Measurements from ENCODE around the gene IFITM1.
"Not testable (repeated sequence)": the region's sequence is repeated elsewhere in the genome, so short reads cannot be mapped to it uniquely, and the experiment has no call there.

IFITM1 gene

DNA sequence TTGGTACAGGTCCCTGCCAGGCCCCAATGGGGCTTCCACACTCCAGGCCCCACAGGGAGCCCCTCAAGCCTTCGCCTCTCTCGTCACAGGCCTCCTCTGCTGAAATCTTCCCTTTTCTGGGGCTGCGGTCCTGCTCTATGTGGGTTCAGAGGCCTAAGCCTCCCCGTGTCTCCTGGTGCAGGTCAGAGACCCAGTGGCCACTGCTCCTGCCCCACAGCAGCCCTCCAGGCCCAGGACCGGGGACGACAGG, 12.7 kb downstream of the IFITM1 start:
- no peak for DNase-seq (ENCODE audit: low spot score)

DNA sequence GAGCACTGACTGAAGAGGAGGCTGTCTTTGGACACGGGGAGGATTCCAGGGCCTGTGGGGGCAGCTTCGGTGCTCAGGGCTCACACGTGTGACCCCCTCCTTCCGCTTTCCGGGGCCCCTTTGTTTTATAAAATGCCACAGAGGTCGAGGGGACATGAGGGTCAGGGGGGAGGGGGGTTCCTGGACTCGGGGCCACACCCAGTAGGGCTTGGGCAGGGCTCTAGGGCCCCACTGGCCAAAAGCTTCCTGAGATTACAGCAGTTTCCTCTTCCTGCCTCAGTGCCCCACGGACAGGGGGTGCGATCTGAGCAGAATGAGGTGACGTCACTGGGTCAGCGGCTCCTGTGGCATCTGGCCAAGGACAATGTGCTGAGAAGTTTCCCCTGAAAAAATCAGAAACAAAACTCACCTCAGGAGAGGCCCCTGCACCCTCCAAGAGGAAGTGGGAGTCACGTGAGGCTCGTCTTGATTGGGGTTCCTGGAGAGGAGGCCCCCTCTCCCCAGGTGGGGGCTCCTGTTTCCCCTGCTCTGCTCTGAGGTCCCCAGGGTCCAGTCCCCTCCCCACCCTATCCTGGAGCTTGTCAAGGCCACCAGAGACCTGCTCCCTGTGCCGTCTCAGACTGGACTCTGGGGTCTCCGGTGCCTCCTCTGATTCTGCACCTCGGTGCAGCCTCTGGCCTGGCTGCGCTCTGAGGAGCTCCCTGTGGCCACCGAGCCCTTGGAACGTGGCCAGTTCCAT, 13.2 kb downstream of the IFITM1 start:
- DNase-seq (ENCODE audit: low spot score): no peak

DNA sequence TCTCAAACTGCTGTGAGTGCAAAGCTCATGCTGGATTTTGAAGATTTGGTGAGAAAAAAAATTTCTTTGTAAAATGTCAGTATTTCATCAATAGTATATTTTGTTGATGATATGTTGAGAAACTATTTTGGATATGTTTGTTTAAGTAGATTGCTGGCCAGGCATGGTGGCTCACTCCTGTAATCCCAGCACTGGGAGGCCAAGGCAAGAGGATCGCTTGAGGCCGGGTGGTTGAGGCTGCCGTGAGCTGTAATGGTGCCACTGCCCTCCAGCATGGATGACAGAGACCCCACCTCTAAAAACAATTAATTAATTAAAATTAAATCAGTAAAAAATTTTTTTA, 13.7 kb downstream of the IFITM1 start:
- no peak for DNase-seq (ENCODE audit: low spot score)

DNA sequence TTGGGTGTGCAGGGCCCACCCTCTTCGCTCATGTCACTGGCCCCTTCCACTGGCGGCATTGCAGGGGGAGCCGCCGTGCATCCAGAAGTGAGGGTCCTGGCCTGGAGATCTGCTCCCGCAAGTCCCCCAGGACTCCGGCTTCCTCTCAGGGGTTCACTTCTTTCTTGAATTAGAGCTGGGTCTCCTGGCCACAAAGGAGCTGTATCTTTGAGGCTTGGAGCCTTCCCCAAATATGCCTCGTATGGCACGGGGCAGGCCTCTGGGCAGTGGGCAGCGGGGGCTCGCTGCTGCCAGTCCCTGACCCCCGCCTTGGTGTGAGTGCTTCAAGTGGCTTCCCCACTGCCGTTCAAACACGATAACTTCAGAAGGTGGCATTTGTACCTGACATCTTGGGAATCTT, 14.2 kb downstream of the IFITM1 start:
- no peak for DNase-seq (ENCODE audit: low spot score)

DNA sequence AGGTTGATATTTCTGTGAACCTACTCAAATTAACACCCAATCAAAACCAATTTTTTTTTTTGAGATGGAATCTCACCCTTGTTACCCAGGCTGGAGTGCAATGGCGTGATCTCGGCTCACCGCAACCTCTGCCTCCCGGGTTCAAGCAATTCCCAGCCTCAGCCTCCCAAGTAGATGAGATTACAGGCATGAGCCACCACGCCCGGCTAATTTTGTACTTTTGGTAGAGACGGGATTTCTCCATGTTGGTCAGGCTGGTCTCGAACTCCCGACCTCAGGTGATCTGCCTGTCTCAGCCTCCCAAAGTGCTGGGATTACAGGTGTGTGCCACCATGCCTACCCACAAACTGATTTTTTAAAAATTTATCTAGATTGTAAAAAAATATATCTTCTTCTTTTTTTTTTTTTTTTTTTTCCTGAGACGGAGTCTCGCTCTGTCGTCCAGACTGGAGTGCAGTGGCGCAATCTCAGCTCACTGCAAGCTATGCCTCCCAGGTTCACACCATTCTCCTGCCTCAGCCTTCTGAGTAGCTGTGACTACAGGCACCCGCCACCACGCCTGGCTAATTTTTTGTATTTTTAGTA, 14.8 kb downstream of the IFITM1 start:
- DNase-seq (ENCODE audit: low spot score): not testable (repeated sequence)

DNA sequence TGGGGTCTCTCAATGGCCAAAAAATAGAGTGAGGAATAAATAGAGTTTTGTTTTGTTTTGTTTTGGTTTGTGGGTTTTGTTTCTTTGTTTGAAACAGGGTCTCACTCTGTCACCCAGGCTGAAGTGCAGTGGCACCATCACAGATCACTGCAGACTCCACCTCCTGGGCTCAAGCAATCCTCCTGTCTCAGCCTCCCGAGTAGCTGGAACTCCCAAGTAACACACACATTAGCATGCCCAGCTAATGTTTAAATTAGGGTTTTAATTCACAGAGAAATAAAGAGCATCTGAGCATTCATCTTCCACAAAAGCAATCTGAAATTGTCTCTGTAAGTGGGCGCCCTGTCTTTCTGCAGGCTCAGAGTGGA, 16.0 kb downstream of the IFITM1 start:
- no peak for DNase-seq (ENCODE audit: low spot score)

DNA sequence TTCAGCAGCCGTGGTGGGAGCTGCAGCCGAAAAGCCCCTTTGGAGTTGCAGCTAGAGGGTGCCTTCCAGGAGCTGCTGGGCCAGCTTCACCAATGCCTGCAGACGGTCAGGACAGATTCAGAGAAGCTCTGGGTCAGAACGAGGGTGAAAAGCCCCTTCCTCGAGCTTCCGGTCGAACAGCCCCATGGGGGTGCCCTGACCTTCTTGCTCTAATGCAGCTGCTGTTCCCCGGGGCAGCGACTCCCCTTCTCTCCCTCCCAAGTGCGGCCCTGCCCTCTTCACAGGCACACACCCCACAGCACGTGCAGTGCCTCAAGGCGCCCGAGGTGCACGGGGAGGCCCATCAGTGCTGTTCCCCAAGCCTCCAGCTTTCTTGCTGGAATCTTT, 16.5 kb downstream of the IFITM1 start:
- no peak for DNase-seq (ENCODE audit: low spot score)

DNA sequence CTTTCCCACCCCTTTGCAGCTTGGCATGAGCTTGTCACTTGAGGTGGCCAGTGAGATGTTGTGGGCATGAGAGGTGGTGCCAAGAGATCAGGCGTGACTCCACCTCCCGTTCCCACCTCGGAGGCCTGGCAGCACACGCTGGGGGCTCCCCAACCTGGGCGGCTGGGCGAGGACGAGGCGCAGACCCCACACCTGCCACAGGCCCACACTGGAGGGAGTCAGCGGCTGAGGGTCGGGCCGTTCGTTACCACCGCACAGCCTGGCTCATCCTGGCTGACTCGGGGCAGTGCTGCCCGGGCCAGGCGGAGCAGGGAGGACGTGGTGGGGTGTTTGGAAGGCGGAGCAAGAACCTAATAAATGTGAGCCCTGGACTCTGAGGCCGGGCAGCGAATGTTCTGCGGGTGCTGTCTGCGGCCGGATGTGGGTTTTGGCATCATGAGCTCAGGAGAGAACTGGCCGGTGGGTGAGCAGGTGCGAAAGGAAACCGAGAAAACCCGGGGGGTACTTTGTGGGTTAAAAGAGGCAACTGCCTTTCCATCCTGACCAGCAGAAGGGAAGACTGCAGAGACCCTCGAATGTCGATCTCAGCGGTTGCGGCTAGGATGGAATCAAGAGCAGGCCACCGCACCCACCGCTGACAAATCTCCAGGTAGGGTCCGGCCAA, 17.0 kb downstream of the IFITM1 start:
- DNase-seq (ENCODE audit: low spot score): no peak

DNA sequence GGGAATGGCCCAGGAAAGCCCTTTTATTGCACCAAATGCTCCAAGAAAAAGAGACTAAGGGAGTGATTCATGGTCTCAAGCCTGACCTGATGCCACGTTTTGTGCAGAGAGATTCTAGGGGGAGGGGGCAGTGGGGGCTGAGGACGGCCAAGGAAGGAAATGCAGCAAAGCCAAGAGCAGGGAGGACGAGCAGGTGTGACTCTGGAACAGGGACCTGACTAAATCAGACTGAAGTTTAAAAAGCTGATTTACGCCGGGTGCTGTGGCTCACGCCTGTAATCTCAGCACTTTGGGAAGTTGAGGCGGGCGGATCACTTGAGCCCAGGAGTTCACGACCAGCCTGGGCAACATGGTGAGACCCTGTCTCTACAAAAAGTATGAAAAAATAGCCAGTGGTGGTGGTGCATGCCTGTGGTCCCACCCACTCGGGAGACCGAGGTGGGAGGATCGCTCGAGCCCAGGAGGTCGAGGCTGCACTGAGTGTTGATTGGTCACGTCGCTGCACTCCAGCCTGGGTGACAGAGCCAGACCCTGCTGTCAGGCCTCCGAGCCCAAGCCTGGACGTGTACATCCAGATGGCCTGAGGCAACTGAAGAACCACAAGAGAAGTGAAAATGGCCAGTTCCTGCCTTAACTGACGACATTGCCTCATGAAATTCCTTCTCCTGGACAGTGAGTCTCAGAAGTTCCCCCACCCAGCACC, 17.7 kb downstream of the IFITM1 start:
- no peak for DNase-seq (ENCODE audit: low spot score)

DNA sequence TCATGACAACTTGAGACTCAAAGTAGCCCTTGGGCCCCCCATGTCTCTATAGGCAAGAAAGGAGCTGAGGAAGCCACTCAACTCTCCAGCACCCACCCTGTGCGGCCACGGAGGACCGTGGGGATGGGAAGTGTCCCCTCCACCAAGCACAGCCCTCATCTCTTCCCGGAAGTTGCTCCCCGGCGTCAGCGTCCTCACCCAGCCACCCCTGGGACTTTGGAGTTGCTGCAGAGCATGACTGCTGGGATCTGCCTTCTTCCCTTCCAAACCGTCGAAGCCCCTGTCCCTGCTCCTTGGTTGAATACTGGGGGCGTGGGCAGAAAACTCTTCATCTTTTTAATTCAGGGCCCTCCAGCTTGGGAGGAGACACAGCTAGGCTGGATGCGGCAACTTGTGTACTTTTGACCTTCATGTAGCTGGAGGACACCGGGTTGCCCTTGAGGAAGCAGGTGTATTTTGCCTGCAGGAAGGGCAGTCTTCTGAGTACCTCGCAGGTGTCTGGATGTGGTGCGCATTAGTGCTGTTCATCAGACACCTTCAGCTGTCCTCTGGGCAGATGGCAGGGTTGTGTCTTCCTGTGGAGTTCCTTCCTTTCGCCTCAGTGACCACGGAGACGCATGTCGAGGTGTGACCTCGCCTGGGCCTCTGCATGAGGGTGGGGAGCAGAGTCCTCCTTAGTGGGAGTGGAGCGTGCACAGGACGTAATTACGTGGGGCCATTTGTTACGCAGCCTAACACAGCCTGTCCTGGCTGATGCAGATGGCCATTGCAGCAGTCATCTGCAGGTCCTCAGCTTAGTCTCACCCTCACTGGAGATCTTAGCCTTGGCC, 19.0 kb downstream of the IFITM1 start:
- DNase-seq (ENCODE audit: low spot score): no peak

DNA sequence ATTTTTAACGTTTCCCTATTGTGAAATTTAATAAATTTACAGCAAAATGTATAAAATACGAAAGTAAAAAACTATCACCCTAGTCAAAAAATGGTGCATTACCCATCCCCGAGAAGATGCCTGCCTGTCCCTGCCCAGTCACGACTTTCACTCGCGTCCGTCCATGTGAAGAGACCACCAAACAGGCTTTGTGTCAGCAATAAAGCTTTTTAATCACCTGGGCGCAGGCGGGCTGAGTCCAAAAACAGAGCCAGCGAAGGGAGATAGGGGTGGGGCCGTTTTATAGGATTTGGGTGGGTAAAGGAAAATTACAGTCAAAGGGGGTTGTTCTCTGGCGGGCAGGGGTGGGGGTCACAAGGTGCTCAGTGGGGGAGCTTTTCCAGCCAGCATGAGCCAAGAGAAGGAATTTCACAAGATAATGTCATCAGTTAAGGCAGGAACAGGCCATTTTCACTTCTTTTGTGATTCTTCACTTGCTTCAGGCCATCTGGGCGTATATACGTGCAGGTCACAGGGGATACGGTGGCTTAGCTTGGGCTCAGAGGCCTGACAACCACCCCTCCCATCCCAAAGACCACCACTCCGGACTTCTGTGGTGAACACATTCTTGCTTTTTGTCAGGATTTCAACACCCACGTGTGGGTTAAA, 19.9 kb downstream of the IFITM1 start:
- DNase-seq (ENCODE audit: low spot score): not testable (repeated sequence)

DNA sequence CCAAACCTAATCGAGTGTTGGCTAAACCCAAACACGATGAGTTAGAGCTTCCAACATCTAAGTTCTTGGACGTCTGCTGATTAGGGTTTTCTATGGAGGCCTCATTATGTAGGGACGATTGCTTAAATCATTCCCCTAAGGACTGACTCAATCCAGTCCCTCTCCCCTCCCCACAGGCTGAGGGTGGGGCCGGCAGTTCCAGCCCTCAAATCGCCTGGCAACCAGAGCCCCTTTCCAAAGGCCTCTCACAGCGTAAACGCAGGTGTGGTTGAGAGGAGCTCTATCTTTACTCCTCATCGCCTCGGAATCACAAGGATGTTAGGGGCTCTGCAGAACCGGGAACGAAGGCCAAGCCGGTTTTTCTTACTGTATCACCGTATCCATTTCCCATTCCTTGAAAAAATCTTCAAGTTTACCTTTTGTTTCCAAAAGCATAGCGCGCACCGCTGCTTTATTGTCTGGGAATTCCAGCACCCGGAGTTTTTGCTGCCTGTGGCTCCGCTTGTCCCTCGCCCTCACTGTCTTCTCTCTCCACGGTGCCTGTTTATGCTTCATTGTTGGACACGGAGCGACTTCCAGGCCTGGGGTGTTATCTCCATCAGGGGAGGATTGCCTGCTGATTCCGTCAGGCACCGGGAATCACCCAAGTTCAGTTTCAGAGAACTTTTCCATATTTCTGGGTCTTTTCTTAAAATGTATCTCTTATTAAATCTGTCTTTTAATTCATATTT, 20.6 kb downstream of the IFITM1 start:
- no peak for DNase-seq (ENCODE audit: low spot score)

DNA sequence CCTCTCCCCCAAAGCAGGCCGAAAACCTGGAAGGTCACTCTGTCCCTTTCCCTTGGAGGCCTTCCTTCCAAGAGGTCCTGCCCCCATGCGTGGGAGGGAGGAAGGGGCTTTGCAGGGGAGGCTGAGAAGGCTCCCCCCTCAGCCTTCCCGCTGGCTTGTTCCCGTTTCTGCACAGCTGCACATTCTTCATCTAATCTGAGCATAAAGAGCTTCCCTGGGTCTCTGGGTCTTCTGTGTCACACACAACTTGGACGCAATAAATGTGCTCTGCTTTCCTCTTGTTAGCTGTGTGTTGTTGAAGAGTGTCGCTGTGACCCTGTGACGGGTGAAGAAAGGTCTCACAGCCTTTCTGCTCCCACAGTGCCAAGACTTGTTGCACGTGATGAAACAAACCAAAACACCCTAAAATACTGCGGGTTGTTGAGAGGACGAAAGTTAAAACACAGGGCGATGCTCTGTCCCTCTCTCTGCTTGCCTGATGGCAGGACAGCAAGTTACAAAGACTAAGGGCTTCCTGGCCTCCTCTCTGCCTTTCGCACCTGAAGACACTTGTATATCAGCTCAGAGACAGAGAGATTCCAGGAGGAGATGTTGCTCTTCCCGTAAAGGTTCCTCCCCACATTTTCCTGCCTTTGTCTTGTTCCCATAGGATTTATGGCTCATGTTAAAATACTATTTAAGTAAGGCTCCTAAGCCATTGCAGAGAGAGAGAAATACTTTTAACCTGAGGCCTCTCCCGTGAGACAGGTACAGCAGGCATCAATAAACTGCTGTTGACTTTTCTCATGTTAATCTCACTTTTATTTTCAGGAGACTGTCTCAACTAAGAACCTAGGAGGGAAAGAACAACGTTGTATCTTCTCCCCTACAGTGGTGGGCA, 22.2 kb downstream of the IFITM1 start:
- DNase-seq (ENCODE audit: low spot score): no peak

DNA sequence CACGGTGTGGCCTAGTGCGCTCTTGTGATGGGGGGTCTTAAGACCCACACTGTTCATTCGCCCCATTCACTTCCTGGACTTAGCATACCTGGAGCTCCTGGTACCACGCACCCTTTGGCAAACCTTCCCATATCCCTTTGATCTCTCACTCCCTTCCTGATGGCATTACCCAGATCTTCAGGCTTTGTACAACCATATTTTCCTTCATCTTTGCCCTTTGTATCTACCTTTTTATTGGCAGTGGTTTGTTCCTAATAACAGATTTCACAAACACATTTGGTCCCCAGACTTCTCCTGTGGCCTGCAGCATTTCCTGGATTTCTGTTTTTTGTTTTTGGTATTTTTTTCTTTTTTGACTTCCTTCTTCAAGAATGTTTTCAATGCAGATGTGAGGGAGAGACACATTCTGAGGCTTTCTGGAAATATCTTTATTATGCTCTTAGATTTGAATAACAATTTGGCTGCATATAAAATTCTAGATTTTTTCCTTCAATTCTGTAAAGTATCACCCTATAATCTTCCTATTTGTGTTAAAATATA, 22.9 kb downstream of the IFITM1 start:
- no peak for DNase-seq (ENCODE audit: low spot score)

DNA sequence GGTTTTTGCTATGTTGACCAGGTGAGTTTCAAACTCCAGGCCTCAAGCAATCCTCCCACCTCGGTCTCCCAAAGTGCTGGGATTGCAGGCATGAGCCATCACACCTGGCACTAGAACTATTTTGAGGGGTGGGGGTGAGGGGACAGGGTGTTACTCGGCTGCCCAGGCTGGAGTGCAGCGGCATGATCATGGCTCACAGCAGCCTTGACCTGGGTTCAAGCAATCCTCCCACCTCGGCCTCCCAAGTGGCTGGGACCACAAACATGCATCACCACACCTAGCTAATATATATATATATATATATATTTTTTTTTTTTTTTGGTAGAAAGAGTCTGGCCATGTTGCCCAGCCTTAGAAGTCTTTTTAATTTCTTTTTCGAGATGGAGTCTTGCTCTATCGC, 23.9 kb downstream of the IFITM1 start:
- no peak for DNase-seq (ENCODE audit: low spot score)

DNA sequence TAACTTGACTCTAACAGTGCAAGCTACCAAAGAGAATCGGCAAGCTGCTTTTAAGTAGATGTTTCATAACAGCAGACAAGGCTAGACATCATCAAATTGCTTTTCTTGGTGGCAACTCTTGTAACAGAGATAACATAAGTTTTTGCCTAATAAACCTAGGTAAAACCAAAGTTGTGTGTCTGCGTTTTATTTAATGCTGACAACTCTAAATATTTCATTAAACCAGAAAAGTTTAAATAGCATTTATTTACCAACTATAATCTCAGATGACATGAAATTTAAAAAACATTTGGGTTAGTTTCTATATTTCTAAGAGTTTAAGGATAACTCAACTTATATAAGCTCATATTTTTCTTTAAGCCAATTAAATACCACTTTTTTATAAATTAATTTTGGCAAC, 26.1 kb downstream of the IFITM1 start:
- no peak for DNase-seq (ENCODE audit: low spot score)

DNA sequence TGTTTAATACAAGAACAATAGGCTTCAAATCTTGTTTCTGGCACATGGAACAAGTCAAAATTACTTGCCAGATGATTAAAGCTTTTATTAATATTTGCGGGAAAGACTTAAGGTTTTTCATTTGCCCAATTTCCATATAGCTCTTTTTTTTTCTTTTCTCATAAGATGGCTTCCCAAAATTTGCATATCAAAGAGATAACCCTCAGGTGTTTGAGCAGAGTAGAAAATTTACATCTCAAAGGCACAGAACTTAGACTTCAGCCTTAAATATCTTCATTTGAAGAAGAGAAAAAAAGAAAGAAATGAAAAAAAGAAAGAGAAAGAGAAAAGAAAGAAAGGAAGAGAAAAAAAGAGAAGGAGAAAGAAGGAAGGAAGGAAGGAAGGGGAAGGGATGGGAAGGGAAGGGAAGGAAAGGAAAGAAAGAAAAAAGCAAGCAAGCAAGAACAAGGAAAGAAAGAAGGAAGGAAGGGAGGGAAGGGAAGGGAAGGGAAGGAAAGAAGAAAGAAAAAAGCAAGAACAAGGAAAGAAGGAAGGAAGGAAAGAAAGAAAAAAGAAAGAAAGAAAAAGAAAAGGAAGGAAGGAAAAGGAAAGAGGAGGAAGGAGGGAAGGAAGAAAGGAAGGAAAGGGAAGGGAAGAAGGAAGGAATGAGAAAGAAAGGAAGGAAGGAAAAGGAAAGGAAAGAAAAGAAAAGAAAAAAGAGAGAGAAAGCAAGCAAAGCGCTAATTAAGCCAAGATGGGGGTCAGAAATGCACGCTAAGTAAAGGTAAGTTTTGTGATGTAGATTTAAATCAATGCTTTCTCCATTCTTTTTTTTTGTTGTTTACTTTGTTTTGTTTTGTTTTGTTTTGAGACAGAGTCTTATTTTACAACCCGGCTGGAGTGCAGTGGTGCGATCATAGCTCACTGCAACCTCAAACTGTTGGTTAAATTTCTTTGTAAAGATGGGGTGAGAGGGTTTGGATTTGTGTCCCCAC, 27.0 kb downstream of the IFITM1 start:
- no peak for DNase-seq (ENCODE audit: low spot score)

DNA sequence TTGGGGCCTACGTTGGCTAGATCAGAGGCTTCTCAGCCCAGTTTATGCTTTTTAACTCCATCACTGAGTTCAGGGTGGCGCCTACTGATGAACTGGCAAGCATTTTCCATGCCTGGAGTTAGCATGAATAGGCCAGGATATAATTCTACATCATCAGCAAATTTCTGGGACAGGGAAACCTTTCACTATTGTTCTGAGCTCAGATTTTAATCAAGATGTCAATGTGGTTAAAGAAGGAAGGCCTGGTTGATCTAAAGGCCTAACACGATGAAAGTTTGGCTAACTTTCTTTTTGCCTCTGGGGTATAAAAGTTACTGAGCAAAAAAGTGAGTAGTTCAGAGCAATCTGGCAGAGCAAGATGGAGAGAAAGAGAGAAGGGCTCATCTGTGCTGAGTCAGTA, 28.5 kb downstream of the IFITM1 start:
- DNase-seq (ENCODE audit: low spot score): no peak

All from GM03348 (cell line).